Measurements from ENCODE around the gene THRB.

GRCh38 chr3:24272408-24272807, 222.2 kb downstream of the THRB start:
- TF ChIP-seq CTCF (IDR thresholded peaks at IDR 0.05) = no peak
- TF ChIP-seq POLR2A (IDR thresholded peaks at IDR 0.05) = no peak

Data from heart left ventricle (tissue), 13 donors.